ENCODE results near the gene LDB2.

The LDB2 gene

GRCh38 chr4:16626945-16627344 is 271.5 kb downstream of the LDB2 start:
- no peak for DNase-seq

GRCh38 chr4:16622826-16623225 is 275.6 kb downstream of the LDB2 start:
- no peak for DNase-seq

- DNase-seq = no peak
Observed at GRCh38 chr4:16617435-16617834, 281.0 kb downstream of the LDB2 start.

- DNase-seq = no peak
Observed at GRCh38 chr4:16617011-16617410, 281.4 kb downstream of the LDB2 start.

GRCh38 chr4:16609170-16609758 is 289.2 kb downstream of the LDB2 start:
- no peak for DNase-seq

GRCh38 chr4:16608611-16609125 is 289.8 kb downstream of the LDB2 start:
- DNase-seq = no peak

- no peak for DNase-seq
Observed at GRCh38 chr4:16608123-16608522, 290.3 kb downstream of the LDB2 start.

DNA sequence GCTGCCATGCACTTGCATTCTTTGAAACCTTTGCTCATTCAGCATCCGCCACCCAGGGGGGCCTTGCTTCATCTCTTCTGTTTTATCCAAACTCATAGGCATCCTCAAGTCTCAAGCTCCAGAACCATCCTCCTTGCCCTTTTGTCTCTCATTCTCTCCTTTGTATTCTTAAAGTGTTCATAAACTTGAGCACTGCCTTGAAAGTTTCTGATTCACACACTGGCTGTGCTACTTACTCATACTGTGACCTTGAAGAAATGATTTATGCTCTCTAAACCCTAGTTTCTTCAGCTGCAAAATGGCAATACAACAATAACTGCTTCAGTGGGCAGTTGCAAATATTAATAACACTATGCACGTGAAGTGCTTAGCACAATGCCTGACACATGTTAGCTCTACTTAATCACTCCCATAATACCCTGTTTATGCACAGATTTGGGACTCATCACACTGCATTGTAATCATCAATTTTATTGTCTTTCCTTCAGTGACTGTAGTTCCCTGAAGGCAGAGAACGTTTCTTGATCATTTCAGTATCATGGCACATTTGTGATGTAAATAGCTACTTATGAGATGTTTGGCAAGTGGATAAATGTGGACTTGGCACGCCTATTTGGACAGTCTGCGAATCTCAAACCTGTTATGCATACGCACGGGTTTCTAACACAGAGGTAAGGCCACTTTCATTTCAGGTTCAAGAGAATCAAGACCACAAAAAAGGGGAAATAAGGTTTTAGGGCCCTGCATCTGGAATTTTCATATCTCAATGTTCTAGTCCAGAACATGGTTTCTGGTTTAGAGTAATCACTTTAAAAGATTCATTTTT is 291.0 kb downstream of the LDB2 start:
- DNase-seq = no peak

DNA sequence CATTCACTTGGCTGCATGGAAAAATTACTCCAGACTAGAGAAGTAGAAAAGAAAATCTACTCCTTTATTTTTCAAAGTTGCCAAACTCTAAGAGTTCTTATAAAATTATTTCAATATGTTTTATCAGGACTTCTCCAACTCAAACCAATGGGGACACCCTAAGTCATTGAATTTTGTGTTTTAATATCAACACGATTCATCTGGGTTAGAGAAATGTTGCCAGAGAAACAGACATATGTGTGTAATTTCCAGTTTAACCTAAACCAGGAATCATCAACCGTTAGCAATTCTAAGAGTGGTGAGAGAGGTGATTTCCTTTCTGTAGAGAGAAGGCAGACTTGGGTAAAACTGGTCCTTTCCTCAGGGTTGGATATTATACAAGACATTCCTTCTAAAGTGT is 291.8 kb downstream of the LDB2 start:
- DNase-seq = no peak

DNA sequence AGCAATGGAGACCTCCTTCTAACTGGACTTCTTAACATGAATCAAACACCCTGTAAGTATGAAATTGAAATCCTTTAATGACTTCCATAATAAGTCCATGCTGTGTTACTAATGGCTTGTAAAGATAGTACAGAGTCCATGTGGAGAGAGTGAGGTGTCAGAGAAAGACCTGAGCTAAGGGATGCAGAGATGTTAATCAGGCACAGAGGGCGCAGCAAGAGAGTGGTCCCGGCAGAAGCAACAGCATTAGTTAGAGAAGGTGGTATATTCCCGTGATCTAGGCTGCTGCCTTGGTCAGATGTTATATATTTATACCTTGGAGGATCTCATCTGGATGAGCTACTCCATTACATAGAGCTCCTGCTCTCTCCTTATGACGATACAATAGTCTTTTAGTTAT is 295.3 kb downstream of the LDB2 start:
- no peak for DNase-seq

DNA sequence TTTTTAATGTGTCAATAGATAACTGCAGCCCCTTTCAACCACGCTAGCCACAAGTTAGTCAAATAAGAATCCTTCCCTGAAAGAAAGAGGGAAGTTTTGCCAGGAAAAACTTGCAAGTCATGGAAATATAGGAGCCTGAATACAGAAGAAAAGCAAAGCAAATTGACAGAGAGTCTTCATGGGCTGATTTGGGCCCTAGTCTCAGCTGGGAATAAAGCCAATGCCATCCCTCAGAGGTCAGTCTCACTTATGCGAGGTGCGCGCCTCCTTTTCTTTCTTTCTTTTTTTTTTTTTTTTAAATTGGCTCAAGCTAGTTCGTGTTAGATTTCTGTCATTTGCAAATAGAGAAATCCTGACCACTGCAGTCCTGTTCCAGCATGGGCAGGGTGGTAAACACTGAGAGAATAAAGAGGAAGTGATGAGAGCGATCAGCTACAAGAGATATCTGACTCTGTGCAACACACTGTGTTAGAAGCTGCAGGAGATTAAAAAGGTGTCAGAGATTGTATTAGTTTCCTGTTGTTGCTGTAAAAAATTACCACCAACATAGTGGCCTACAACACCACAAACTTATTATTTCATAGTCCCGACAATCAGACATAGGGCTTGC is 299.7 kb downstream of the LDB2 start:
- no peak for DNase-seq

DNA sequence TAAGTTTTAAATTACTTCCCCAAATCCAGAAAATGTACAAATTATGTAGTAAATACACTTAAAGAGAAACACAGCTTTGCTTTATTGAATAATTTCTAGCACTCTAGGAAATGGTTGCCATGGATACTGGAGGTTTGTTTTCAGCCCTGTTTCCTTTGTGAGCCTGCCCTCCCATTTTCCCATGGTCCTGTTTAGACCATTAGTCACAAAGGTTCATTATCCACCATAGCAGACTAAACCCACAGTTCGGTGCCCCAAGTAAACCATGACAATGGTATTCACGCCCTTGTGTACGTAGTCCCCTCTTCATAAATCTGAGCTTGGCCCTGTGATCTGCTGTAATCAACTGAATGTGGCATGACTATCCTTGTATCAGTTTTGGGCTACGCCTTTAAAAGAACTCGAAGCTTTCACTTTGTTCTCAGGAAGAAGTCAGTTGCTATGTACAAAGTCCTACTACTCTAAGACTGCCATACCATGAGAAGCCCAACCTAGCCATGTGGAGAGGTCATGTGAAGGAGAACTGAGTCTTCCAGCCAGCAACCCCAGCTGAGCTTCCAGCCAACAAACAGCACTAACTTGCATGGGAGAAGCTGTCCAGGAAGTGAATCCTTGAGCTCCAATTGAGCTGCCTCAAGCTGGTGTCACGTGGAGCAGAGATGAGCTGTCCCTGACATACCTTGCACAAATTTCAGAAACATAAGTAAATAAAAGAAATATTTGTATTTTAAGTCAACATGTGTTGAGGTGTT is 300.4 kb downstream of the LDB2 start:
- no peak for DNase-seq

DNA sequence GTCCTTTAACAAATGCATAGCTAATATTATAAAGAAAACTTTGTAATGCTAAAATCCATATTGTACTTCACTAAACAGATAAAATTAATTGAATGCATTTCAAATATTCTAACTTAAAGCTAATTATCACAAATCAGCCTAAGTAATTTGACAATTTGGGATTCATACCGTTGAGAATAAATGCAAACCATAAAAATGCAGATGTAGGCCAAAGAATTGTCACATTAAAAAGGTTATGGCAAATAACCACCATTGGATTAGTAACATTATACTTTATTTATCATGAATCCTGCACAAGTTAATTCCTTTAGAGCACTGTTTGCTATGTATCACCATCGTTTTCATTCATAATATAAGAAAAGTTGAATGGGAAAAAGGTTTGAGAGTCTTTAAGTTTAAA is 301.0 kb downstream of the LDB2 start:
- DNase-seq = no peak

DNA sequence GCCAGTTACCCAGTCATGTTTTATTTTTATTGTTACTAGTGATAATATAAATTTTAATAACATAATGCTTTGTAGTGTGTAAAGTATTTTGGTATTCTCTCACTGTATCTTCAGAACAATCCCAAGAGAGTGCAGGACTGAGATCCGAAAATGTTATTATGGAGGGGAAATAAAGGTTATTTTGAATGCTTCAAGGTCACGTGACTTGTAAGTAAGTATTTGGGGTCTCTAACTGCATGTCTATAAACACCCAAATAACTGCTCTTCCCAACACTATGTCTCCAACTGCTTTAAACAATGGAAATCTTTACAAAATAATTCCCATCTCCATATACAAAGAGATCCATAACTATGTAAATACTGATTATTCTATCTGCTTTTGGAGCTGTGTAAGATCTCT is 302.2 kb downstream of the LDB2 start:
- no peak for DNase-seq

DNA sequence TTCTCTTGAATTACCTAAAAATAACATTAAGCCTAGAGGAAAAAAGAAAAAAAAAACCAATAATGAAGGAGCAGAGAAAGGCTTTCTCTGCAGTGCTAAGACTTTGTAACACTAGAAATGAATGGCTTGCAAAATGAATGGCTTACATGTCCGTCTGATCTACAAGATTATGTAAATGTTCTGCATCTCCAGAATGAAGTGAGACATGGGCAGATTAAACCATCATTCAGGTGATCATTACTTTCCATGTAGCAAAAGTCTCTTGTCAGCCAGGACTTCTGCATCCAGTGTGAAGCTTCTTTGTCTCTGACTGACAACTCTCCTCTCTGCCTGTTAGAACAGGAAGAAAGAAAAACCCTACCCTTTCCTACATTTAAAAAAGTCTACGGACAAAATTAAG is 304.3 kb downstream of the LDB2 start:
- no peak for DNase-seq

GRCh38 chr4:16593386-16593785 is 305.1 kb downstream of the LDB2 start:
- DNase-seq = no peak

DNA sequence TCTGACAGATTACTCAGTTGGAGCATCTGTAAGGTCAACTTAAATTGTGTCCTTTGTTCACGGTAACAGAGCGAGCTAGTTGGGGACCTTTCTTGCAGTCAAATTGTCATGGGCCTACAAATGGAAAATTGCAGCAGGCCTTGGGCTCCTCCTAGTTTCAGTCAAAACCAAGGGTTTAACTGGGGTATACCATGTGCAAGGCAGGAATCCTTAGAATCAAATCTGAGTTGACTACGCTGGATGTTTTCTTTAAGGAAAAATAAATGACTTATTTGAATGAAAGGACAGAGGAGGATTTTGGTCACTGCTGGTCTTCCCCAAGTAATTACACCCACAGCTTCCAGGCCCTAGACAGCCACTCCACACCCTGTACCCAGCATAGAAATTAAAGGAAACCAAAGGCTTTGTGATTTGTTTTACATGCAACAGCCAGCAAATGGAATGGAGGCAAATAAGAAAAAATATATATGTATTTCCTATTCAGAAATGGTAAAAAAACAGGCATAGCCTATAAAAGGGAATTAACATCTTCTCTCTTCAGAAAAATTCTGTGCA is 307.1 kb downstream of the LDB2 start:
- DNase-seq = no peak

- no peak for DNase-seq
Observed at GRCh38 chr4:16590797-16591196, 307.6 kb downstream of the LDB2 start.

DNA sequence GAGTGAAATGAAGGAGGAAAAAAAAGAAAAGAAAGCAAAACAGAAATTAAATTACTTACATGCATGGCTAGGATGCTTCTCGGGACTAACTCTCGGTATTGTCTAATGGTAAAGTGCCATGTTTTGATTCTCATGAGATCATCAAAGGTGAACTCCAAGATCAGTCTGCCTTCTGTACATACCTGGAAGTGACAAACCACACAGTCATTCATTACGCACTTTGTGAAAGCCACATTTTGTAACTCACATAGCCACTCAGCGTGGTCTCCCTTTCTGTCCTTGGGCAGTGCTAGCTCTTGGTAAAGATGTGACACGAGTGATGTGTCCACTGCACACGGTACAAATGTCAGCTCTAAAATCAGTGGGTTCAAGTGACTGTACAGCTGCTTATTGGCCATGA is 309.8 kb downstream of the LDB2 start:
- no peak for DNase-seq

- no peak for DNase-seq
Observed at GRCh38 chr4:16588149-16588548, 310.3 kb downstream of the LDB2 start.

DNA sequence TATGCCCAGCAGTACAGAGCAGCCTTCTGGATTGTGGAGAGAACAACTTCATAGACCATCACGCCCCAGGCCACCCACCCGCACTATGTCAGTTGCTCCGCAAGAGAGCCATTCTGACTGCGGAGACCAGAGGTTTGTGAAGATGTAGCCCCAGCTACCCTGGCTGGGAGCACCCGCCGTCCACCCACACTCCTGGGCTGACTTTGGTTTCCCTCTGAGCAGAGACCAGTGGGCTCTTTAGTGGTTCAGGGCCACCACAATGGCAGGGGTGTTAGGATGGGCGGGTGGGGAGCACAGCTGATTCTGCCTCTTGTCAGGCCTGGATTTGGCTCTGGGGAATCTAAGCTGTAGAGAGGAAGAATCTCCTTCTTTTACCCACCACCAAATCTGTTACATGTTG is 313.4 kb downstream of the LDB2 start:
- no peak for DNase-seq

DNA sequence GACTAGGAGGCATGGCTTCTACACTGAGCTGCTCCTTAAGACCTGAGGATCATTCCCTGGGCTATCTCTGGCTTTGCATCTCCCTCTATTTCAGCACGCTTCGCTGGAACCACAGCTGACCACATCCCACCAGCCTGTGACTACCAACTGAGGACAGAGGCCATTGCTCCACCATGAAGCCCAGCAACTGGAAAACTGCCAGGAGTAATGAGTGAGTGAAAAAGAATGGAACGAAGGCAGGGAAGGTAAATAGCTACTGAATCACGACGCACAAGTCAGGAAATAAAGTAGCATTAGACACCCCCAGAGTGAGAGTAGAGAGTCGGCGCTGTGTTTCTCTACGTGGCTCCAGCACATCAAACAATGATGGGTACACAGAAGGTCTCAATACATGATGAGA is 314.7 kb downstream of the LDB2 start:
- DNase-seq = no peak

GRCh38 chr4:16582526-16582925 is 315.9 kb downstream of the LDB2 start:
- no peak for DNase-seq
